Stimulated activated CD8-positive, alpha-beta memory T cell treated with anti-CD3 and anti-CD28 coated beads, Interleukin-15, amount 100 ng/mL, for 24 hours (primary cell): ENCODE data around the gene ATP1B1.

Experiments
- DNase-seq: peaks from one replicate; pipeline ENCODE4 v3.0.0-alpha.2; 2020; ENCODE audit warnings: low read depth

ATP1B1 gene

DNA sequence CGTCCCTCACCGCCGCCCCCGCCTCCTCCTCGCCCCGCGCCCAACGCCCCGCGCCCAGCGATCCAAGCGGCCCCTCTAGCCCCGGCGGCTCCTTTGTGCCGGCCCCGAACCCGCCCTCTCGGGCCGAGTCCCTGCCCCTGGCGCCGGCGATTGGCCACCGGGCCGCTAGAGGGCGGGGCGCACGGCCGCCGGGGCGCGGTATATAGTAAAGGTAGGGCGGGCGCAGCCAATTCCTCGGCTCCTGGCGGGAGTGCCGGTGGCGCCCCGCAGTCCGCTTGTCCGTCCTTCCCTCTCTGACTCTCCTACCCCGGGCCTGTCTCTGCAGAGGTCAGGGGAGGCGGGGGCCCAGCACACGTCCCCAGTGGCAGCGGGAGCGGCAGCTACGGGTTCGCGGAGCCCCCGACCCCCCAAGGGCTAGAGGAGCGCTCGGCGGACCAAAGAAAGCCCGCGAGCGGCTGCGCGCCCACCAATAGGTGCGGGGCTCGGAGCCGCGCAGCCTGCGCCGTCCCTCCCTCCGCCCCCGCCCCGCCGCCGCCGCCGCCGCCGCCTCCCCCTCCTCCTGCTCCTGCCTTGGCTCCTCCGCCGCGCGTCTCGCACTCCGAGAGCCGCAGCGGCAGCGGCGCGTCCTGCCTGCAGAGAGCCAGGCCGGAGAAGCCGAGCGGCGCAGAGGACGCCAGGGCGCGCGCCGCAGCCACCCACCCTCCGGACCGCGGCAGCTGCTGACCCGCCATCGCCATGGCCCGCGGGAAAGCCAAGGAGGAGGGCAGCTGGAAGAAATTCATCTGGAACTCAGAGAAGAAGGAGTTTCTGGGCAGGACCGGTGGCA is at the start of gene ATP1B1:
ATP1B1 (plus strand) TSS at position 596 of the 826 bp plus-strand sequence; CDS start at position 736, 140 bp downstream.
- DNase-seq, result peak; percentile 68

DNA sequence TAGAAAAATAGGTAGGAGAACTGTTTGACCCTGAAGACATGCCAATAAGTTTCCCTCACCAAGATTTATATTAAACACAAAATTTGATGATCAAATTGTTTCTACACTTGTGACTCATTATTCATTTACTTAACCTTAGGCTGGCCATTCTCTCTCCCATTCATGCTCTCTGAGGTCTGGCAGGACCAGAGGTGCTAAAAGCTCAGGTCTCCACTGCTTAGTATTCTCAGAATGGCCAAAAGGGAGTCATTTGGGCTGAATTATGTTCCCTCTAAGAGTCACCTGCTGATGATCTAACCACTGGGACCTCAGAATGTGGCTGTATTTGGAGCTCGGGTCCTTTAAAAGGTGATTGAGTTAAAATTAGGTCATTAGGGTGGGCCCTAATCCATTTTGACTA is 47.1 kb upstream of the ATP1B1 start:
- no peak for DNase-seq

DNA sequence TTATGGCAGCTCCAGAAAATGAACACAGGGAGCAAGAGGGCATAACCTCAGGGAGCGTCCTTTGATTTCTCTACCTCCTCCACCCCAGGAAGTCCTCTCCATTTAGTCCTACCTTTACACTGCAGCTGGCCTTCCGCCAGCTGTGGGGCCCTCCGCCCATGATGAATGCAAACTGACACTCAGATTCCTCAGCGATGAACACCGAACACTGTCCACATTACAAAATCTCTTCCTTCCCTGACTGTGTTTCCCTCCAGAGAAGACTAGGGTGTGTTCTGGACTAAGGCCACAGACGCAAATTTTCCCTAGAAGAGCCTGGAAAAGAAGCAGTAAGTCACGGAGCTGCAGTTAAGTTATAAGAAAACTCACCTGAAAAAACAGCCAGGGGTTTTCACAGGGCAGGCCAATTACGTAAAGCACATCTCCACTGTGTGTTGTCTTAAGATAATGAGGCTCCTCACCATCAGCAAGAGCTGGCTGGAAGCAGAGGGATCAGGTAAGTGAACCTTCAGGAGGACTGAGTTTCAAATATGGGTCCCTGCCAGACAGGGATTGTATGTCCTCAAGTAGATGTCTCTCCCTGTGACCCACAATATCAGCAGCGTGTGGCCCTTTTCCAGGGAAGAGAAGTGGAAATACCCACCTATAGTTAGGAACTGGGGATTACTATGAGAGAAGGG is 46.3 kb upstream of the ATP1B1 start:
- no peak for DNase-seq

DNA sequence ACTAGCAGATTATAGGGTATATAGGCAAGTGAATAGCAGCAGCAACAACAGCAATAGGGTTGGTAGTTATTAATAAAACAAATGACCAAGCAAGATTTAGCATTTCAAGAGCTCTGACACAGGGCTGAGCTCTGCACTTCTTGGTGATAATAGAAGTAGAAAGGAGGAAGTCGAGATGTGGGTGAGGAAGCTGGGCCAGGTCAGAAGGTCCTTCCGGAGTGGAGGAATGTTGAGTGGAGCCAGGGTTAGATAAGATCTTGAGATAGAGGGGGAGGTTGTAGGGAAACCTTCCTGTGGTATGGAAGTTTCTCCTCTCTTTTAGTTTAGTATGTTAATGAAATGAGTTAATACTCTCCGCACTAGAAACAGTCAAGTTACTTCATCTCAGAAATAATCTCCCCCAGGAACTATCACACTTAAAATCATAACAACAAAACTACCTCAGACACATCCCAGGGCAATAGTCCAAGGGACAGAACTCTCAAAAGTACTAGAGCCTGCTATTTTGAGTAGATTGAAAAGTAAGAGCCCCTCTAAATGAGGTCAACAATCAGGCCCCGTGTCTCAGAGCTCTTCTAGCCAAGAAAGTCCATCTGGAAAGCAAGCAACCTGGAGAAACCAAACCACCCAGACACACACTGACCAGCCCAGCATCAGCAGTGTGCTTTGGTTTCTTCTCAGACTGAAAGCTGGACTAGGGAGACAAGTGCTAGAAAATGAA is 45.4 kb upstream of the ATP1B1 start:
- DNase-seq, result no peak

DNA sequence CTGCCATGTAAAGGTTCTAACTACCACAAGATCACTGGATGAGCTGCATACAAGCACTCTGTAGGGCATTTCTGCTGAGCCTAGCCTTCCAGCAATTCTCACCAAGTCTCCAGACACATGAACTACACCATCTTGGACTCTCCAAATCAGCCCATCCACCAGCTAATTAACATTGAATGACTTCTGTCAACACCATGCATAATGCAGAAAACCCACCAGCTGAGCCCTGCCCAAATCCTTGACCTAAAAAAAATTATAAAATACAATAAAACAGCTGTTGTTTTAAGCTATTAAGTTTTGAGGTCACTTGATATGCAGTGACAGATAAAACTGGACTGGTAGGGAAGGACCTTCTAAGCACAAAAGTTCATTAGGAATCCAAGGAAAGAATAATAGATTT is 44.3 kb upstream of the ATP1B1 start:
- DNase-seq, result no peak

DNA sequence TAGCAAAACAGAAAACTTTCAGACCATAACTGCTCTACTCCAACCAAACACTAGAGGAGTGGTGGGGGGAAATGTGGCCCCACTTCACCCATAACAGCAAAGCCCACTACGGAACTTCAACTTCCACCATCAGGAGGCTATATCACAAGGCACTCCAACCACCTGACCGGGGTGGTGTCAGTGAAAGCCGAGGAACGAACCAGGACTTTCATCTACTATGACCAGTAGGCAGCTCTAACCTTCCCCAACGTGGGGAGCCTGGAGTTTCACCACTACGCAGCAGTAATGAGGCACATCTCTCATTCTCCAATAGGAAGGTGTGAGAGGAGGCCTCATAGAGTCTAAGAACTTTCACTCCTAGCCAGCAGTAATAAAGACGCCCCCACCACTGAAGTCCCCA is 42.4 kb upstream of the ATP1B1 start:
- DNase-seq, result no peak

DNA sequence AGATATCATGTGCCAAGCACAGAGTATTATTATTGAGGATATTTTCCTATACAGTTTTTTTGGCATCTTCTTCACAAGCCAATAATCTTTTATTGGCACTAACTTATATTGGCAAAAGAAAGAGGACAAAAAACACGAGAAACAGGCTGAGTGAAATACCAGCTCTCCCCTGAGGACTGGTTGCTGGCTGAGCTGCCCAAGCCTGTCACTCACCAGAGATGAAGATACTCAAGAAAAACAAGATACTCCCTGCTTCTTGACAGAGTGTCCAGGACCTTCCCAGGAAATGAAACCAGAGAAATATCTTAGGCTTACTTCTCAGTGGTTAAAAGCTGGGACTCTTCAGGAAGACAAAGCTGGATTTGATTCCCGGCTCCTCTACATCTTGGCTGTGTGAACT is 35.9 kb upstream of the ATP1B1 start:
- no peak for DNase-seq

DNA sequence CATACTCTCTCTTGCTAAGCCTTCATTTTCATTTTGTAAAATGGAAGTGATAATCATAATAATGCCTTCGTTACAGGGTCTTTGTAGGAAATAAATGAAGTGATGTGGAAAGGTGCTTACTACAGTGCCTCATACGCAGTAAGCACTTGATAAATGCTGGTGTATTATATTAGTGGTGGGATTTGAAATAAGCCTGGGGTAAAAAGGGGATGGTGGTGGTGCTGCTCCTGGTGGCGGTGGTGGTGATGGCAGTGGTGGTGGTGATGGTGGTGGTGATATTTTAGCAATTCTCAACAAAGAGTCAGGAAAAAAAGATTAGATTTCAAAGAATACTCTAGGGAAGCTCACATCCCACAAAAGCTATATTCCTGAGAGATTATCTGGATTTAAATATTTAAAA is 35.5 kb upstream of the ATP1B1 start:
- no peak for DNase-seq

DNA sequence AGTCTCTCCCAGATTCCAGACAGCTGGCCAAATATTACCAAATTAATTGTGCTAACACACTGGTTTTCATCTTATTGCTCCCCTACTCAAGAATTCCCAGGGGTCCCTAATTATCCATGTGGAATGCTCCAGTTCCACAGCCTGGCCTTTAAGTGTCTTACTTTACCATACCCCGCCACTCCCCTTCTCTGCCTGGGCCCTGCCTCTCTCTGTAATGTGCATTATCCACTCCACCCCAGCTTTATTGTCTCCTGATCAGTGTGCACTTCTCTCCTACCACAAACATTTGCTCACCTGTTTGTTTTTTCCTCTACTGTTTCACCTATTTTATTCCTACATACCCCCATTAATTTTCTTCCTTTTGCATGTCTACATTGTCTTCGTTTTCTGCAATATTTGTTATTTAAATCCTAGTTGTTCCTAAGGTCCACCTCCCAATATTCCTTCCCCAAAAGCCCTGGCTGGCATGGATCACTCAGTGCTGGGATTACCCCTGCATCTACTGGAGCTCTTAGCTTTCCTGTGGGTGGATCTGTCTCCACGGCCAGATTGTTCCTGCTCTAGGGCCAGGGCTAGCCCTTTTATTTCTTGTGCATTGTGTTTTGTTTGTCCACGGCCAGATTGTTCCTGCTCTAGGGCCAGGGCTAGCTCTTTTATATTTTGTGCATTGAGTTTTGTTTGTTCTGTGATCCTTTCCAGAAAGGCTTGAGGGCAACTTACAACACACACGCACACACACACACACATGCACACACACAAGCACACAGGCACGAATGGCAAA is 33.4 kb upstream of the ATP1B1 start:
- DNase-seq, result no peak

DNA sequence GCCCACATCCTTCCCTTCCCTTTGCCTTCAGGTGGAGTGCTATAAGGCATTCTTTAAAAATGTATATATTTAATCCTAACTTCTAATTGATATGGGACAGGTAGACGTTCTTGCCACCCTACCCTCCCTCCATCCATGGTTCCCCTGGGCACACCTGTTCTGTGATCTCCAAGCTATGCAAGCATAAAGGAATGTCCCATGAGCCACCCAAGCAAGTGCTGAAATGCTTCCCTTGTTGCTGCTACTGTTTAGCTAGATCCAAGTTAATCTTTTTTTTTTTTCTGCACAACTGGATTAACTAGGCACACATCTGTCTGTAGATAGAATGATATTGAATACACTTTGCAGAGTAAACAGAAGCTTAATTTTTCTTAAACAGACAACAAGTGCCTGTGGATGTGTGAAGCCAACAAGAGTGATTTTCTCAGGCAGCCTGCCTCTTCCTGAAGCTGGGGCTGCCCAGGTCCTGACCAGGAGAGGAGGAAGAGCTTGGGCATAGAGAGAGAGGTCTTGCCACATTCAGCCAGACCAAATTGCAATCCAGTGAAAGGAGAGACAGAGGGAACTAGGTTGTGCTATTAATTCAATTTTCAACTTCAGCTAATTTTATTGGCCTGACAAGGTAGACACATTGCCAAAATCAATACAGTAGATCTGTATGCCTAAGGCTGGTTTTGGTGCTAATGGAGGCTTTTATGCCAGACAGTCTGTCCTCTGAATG is 28.2 kb upstream of the ATP1B1 start:
- DNase-seq, result no peak

DNA sequence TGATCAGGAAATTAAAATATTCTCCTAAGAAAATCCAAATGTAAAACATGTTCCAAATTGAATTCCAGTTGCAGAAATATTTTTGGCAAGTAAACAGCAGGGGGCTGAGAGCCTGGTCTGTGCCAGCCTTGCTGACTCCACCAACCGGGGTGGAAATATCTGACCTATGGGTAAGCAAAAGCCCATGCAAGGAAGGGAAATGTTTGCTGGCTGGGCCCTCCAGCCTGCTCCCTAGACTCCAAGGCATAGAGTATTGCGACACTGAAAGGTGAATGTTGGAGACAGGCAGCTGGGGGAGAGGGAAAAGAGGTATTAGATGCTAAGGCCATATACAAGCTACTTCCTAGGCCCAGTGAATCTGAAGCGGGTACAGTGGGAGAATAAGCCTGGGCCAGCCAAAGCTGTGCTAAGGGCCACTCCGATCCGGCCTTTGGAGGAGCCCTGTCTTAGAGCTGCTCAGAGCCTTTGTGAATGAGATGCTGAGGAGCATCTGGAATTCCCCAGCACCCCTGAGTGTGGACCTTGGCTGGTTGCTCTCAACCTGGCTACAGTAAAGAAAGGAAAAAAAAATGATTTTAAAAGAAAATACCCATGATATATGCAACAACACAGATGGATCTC is 24.9 kb upstream of the ATP1B1 start:
- DNase-seq, result no peak

DNA sequence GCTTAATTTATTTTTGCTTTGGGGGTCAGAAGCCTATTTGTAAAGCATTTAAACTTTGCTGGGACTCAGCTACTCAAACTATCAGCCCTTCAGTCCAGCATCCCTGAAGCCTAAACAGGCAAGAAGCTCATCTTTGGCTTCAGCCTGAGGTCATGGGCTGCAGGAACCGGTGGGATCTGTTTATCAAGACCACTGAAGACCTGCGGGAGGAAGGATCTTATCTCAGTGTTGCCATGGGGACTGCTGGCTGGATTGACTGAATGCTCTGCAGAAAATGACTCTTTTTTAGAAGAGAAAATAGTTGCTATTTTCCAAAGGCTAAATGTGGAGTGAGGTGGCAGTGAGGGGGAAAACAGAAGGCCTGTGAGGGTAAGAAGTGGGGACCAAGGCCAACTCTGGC is 20.6 kb upstream of the ATP1B1 start:
- no peak for DNase-seq

DNA sequence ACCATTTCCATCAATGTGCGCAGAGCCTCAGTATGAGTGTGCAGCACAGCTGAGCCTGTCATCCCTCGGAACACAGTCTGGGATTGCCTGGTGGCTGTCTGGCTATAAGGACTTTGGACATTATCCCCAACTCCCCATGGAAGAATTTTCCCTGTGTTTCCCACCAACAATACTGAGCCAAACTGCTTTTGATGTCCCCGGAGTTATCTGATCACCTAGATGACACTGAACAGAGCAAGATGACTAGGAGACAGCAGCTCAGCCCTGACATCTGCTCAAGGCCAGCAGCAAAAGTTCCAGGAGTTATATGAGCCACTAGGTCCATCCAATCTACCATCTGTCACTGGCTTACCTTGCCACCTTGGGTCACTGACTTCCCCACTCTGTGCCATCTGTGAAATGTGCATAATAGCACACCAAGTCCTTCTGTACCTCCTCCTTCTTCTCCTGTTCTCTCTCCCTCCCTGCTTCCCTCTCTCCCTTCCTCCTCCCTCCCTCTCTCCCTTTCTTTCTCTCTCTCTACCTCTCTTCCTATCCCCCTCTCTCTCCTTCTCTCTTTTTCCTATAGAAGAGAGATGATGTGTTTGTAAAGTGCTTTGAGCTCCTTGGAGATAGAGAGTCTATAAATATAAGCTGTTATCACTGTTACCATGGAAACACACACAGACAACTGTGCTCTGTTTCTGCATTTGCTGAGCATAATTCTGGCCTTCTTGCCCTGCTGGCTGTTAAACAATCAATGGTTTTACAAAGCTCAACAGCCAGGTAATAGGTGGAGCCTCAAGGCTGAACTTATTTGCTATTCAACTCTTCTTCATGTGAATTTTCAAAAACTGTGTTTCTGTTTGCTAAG is 19.7 kb upstream of the ATP1B1 start:
- no peak for DNase-seq

DNA sequence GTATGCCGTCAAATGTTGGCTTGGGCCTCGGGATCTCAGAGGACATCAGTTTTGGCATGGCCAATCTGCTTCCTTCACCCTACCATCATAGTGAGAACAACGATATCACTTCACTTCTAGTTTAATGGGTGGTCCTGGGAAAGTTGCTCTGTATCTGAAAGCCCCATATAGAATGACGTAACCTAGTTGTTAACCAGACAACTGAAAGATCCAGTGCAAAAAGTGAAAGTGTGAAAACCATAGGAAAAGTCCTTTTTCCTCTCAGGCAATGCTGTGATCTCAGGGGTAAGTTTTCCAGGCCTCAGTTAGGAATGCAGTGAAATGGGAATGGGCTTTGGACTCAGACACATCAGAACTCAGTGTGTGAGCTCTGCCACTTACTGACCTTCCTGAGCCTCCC is 18.6 kb upstream of the ATP1B1 start:
- no peak for DNase-seq

DNA sequence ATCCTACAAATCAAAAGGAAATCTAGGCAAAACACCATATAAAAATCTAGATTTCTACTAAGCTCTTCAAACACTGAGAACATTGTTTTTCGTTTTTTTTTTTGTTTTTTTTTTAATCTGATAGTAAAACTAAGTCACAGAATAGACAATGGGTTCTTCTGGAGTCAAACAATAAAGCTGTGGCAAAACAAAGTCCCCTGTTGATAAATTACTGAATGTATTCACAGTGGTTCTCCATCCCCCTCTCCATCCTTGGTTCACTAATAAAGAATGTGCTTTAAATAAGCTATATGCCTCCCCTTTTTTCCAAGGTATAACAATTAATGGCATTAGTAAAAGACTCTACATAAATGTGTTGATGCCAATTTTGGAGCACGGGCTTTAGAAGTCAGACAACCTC is 16.7 kb upstream of the ATP1B1 start:
- DNase-seq, result no peak

DNA sequence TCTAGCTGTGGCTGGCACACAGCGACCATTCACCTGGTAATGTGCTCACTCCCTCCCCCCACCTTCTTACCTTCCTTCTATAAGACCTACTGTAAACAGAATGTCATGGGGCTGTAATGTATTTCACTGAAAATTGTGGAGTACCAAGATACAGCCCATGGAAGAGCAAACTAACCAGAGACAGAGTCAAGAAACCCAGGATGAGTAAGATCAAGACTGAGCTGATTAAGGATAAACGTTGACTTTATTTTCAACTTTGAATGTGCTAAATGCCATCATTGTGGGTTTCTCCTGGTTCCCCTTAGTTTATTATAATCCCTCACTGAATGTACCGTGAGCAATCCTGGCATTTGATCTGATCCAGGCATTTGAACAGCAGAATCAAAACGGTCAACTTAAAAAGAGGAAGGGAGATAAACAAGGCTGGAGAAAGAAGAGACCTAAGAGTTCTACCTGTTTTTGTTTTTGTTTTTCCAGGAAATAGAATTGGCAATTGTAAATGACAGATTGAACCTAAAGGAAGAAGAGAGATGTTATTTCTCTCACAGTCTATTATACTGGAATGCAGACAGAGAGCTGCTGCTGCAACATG is 16.1 kb upstream of the ATP1B1 start:
- DNase-seq, result no peak

DNA sequence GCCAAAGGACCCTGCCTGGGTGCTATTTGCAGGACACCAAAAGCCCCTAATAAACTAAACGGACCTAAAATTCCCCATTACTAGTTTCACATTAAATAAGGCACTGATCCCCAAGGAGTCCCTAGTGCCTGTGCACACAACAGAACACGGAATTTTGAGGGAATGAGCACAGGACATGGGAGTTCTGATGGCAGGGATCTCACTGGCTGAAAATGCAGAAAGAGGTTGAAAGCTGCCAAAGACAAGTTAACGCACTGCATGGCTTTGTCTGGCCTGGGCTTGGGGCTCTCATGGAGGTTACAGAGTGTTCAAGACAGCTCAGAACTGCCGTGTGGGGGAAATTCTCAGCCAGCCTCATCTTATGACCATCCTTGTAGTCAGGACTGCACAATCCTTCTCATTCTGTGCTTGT is 15.6 kb upstream of the ATP1B1 start:
- no peak for DNase-seq

DNA sequence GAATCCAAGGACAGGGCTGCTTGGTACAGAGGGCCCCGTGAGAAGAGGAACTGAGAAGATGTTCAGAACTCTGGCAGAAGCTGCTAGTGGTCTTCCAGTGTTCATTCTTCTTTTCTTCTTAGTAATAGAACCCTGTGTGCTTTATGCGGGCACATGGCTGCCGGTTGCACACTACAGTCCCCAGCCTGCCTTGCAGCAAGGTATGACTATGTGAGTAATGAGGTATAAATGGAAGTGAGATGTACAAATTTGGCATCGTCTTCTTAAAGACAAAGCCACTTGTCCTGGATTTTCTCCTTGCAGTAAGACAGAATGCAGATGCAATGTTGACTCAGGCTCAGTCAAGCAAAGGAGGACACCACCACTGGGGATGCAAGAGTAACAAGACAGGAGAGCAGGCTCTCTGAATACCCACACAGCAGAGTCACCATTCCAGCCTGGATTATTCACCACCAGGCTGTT is 15.0 kb upstream of the ATP1B1 start:
- no peak for DNase-seq

DNA sequence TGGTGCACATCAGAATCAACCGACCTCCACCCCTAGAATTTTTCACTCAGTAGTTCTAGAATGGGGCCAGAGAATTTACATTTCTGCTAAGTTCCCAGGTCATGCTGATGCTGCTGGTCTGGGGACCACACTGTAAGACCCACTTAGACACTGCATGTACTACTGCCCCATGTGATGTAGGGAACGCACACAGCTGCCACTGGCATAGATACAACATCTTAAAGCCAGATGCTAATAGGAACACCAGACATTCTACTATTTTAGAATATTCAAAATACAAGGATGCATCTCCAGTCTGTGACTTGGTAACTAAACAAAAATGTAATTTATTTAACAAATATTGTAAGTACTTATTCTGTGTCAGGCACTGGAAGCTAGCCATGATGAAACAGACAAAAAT is 14.1 kb upstream of the ATP1B1 start:
- no peak for DNase-seq
